Posterior vena cava (tissue), 2 donors: Measurements from ENCODE around the gene U2AF1L4. TPM values are rescaled to one million over a fixed set of nuclear protein-coding genes. Genes with fewer than 3 reads are reported as not detected.

Experiments
- DNase-seq: peaks from one replicate; pipeline ENCODE4 v3.0.0-alpha.2; 2020; ENCODE audit warnings: low spot score
- intact Hi-C, 2 donors: fragments of 100-400 bp; cut with DNase I; formaldehyde crosslinking; loops; one replicate each; pipeline versions ENCODE4 v1.14.1 to v1.14.2; 2022 to 2023
- long read RNA-seq, 2 donors: library from polyadenylated mRNA; unstranded; transcript quantifications; one replicate each; pipeline ENCODE4 v2.0.0, GENCODE V29; 2020 to 2021
- total RNA-seq, 2 donors: library from RNA; stranded (reverse); fragmentation: NEBNext Ultra II Directional; extraction: Animal tissue kit (Norgen Biotek cat#: 25700); gene quantifications; one replicate each; pipeline ENCODE4 v1.2.1, GENCODE V29; 2021
- donor health status: DM: yes; HTN: yes; CAD: no.
- donor health status: DM: yes; HTN: yes; CAD: no.

U2AF1L4 gene, protein sequence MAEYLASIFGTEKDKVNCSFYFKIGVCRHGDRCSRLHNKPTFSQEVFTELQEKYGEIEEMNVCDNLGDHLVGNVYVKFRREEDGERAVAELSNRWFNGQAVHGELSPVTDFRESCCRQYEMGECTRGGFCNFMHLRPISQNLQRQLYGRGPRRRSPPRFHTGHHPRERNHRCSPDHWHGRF
- 10 to 100 TPM; 13.8 to 18.7 TPM for total RNA-seq
- long read RNA-seq, donor 1, partial matches to known transcripts = 5 of 6 reads
- long read RNA-seq, donor 1, other reads (novel, unspliced or antisense) = 1 of 6 reads
- long read RNA-seq, donor 2, partial matches to known transcripts = 1 of 14 reads
- long read RNA-seq, donor 2, other reads (novel, unspliced or antisense) = 13 of 14 reads

DNA sequence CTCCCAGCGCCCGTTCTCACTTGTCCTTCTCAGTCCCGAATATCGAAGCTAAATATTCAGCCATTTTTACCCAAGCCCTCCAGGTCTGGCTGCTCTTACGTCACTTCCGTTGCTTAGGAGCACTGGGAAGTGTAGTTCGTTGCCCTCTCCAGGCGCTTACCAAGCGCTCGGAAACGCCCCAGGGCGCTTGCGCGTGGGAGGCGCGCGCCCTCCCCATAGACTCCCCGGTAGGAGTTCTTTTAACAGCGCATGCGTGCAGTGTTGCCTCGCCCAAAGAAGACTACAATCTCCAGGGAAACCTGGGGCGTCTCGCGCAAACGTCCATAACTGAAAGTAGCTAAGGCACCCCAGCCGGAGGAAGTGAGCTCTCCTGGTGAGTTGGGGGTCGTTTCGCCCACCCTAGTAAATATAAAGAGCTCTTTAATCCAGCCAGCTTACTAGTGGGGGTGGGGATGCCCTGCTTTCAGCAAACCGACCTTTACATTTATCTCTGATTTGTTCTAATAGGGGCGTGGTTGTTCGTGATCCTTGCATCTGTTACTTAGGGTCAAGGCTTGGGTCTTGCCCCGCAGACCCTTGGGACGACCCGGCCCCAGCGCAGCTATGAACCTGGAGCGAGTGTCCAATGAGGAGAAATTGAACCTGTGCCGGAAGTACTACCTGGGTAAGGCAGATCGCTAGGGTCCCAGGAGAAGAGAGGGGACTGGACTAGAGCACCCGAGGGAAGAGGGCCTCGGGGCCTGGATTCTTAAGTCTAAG lies at the start of gene U2AF1L4, which contains the start of gene PSENEN:
U2AF1L4 (minus strand) TSS at position 91 of the 759 bp plus-strand sequence; CDS start at position 64, 27 bp downstream.
PSENEN (plus strand) TSS at position 324 of the 759 bp plus-strand sequence; CDS start at position 604, 280 bp downstream.
- intact Hi-C loops = loop anchor here in 1 of 2 donors (10.0 kb wide), 1 partner anchor 189 kb away; the partner anchor contains the start of gene LRFN3
- DNase-seq = peak; percentile 99

DNA sequence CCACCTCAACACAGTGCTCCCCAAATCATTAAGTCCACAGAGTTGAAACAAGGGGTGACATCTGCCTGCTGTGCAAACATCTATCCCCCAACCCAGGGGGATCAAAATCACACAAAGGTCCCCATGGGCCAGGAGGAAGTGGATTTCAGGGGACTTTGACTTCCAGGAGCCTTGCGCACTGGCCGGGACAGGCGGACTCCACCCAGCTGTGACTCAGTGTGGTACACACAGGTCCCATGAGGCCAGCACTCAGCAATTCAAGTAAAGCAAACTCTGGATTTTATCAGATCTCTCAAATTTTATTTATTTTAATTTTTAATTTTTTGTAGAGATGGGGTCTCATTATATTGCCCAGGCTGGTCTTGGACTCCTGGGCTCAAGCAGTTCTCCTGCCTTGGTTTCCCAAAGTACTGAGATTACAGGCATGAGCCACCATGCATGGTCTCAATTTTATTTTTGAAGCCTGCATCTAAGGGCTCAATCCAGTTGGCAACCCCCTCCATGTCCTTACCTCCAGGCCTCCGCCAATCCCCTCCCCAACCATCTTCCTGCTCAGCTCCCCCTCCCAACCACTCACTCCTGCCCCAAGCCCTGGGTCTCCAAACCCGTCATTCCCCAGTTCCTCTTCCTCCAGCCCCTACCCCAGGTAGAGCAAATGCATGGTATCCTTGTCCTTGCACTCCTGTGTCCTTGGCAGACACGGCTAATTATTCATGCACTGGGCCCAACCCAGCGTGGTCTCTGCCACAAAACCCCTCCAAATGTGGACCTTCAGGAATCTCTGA lies 48.4 kb upstream of the U2AF1L4 start:
- intact Hi-C loops = no loop called here
- DNase-seq = no peak

DNA sequence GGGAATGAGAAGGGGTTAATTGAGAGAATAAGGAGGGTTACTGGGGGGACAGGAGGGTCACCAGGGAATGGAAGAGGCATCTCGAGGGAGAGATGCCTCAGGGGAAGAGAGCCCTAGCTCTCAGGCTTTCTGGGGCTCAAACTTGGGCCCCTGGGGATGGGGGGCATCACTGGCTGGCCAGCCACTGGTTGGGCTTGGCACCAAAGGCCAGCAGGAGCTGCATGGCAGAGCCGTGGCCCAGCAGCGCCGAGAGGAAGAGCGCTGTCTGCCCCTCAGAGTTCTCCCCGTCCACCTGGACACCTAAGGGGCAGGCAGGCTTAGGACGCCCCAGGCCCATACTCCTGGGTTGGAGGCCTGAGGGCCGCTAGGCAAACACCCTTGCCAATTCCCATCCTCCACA lies 47.7 kb upstream of the U2AF1L4 start:
- DNase-seq = no peak
- intact Hi-C loops = no loop called here

DNA sequence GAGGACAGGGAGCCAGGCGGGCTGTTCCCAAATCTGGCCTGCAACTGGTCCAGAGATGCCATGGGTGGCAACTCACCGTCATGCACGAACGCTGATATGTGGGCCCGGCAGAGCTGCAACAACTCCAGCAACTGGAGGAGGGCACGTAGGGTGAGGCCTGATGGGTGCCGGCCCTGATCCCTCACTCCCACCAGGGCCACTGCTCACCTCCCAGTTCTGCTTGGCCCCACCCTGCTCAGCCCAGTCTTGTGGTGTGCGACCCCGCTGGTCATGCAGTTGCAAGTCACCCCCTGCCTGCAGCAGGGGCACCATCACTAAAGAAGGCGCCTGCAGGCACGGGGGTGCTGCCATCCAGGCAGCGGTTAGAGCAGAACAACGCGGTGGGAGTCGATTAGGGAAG lies 47.1 kb upstream of the U2AF1L4 start:
- DNase-seq = no peak
- intact Hi-C loops = no loop called here

DNA sequence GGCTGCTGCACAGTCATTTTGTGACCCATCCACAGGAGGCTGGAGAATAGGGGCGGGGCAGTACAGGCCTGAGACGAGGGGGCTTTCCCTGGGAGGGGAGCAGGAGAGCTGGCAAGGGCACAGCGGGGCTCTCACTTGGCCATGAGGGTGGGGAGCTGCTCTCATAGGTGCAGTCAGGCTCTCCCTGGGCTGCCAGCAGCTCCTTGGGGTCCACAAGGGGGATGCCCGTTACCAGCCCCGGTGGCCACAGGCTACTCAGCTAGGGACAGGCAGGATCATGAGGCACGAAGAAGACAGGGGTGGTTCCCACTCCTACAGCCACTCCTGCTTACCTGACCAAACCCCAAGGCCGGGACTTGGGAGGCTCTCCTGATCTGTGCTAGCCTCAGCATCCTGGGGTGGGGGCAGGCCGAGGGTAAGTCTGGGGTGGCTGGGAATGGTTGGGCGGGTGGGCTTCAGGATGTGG lies 46.6 kb upstream of the U2AF1L4 start:
- no peak for DNase-seq
- intact Hi-C loops = no loop called here

DNA sequence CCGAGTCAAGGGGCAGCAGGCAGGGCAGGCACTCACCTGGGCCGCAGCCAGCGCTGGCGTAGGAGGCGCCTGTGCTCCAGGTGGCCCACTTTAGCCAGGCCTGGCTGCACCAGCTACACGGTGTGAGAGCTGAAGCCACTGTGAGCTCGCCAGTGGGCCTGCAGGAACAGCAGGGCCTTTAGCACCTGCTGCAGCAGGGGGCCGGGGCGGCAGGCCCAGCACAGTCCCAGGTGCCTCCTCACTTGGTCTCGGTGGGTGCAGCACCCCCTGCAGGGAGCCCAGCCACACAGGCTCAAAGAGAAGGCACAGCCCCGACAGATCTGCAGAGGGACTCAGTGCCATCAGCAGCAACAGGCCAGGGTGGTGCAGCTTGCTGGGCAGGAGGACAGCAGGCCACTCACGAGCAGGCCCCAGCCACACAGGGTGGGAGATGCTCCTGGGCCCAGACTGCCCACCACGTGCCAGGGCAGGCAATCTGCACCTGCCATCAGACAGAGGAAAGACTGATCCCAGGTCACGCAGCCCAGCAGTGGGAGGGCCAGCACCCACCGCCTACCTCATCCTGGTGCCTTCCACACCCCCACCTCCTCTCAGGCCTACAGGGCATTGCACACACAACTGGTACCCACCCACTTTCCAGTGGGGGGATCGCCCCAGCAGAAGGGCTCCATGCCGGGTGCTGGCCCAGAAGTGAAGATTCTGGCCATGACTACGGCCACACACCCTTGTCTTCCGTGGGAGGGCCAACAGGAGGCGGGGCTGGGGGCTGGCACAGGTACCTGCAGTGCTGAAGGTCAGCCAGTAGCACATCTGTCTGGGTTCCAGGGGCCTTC lies 46.0 kb upstream of the U2AF1L4 start:
- no peak for DNase-seq
- intact Hi-C loops = no loop called here

DNA sequence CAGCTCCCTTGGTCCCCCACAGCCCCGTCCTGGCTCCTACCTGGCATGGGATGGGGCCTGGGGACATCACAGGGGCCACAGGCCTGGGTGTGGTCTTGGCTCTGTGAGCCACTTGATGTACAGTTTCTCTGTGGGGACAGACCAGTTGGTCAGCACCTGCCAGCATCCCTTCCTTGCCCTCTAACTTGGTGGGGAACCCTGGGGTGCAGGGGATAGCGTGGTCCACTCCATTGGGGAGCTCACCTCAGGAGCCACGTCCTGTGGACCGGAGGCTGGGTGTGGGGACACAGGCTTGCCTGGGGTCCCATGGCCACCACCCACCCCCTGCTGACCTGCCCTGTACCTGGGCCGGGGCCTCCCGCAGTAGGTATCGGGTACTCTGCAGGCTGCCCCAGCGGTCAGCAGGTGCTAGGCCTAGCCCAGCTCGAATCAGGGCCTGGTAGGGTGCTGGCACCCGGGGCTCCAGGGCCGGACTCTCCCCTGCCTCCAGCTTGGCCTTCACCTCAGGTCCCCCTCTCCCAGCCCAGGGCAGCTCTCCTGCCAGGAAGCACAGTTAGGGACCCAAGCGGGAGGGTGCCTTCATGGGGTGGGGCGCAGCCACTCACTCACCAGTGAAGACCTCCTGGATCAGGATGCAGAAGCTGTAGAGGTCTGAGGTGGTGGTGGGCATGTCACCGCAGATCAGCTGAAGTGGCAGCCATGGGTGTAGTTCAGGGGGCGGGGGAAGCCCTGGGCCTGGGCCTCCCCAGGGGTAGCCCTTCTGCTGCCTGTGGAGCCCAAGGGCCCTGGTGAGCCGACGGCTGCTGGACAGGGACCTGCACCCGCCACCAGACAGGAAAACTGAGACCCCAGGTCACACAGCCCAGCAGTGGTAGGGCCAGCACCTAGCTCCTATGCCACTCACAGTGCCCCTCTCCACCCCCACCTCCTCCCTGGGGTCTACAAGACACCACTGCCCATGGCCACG lies 45.0 kb upstream of the U2AF1L4 start:
- no peak for DNase-seq
- intact Hi-C loops = no loop called here

DNA sequence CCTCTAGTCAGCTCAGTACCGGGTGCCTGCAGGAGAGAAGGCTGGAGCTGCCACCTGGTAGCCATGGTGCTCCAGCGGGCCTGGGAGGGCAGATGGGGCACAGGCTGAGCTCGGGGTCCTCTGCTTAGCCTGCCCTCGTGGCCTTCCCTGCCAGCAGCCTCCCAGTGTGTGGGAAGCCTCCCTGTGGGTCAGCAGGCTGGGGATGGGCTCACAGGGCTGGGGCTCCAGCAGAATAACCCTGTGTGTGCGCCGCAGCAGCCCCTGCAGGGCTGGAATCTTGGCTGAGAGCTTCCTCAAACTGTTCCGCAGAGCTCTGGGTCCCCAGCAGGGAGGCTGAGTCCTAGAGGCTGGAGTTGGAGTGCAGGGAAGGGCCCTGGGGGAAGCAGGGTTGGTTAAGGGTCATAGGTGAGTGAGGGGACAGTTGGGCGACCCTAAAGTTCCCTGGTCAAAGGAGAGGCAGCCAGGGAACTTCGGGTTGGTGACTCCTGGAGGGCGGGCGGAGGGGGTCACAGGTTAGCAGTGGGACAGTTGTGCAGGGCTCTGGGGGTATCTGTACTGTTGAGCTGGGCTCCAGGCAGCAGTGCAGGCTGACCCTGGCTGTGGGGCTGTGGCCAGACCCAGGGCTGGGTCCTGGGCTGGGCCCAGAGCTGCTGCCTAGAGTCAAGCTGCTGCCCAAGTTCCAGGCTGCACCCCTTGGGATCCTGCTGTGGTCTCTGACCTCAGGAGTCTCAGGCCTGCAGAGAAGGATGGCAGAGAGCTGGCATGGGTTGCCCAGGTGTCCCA lies 44.2 kb upstream of the U2AF1L4 start:
- no peak for DNase-seq
- intact Hi-C loops = no loop called here

DNA sequence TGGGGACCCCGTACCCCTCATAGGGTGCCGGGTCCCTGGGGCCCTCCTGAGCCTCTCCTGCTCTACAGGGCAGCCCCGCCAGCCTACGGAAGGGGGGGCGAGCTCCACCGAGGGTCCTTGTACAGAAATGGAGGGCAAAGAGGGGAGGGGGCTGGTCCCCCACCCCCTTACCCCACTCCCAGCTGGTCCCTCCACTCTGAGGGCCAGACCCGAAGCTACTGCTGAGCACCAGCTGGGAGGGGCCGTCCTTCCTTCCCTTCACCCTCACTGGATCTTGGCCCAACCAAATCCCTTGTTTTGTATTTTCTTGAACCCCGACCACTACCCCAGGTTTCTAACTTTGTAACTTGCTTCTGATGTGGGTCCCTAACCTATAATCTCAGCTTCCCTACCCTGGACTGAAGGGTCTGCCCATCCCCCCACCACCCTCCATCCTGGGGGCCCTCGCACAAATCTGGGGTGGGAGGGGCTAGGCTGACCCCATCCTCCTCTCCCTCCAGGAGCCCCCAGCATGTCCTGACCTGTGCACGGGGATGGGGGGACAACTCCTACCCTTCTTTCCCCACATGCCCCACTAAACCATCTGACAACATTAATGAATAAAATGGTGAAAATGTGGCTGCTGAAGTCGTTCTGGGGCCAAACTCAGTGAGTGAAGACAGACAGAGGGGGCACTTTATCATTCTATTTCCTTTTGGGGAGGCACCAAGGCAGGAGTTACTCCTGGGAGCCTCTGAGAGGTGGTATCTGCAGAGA lies 43.2 kb upstream of the U2AF1L4 start:
- no peak for DNase-seq
- intact Hi-C loops = no loop called here

DNA sequence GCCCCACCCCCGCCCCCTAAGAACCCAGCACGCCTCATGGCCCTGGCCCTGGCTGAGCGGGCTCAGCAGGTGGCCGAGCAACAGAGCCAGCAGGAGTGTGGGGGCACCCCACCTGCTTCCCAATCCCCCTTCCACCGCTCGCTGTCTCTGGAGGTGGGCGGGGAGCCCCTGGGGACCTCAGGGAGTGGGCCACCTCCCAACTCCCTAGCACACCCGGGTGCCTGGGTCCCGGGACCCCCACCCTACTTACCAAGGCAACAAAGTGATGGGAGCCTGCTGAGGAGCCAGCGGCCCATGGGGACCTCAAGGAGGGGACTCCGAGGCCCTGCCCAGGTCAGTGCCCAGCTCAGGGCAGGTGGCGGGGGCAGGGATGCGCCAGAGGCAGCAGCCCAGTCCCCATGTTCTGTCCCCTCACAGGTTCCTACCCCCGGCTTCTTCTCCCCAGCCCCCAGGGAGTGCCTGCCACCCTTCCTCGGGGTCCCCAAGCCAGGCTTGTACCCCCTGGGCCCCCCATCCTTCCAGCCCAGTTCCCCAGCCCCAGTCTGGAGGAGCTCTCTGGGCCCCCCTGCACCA lies 42.1 kb upstream of the U2AF1L4 start:
- intact Hi-C loops = no loop called here
- DNase-seq = no peak

DNA sequence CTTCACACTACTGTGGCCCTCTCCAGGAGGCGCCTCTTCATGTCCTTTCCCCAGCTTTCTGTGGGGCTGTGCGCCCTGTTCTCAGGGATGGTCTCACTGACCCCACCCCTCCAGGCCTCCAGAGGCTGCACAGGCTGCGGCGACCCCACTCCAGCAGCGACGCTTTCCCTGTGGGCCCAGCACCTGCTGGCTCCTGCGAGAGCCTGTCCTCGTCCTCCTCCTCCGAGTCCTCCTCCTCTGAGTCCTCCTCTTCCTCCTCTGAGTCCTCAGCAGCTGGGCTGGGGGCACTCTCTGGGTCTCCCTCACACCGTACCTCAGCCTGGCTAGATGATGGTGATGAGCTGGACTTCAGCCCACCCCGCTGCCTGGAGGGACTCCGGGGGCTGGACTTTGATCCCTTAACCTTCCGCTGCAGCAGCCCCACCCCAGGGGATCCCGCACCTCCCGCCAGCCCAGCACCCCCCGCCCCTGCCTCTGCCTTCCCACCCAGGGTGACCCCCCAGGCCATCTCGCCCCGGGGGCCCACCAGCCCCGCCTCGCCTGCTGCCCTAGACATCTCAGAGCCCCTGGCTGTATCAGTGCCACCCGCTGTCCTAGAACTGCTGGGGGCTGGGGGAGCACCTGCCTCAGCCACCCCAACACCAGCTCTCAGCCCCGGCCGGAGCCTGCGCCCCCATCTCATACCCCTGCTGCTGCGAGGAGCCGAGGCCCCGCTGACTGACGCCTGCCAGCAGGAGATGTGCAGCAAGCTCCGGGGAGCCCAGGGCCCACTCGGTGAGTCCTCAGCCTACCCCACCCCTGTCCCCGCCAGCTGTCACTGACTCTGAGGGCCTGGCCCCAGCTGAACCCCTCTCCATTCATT lies 41.3 kb upstream of the U2AF1L4 start:
- DNase-seq = no peak
- intact Hi-C loops = no loop called here

DNA sequence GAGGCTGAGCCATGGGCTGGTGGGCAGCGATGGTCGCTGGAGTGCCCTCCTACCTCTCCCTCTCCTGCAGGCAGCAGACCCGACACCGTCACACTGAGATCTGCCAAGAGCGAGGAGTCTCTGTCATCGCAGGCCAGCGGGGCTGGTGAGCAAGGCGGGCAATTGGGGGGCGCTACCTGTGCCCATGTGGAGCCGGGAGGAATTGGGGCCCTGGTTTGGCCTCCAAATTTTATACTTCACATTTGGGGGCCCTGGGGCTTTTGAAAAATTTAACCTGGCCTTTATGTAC lies 40.1 kb upstream of the U2AF1L4 start:
- no peak for DNase-seq
- intact Hi-C loops = no loop called here

DNA sequence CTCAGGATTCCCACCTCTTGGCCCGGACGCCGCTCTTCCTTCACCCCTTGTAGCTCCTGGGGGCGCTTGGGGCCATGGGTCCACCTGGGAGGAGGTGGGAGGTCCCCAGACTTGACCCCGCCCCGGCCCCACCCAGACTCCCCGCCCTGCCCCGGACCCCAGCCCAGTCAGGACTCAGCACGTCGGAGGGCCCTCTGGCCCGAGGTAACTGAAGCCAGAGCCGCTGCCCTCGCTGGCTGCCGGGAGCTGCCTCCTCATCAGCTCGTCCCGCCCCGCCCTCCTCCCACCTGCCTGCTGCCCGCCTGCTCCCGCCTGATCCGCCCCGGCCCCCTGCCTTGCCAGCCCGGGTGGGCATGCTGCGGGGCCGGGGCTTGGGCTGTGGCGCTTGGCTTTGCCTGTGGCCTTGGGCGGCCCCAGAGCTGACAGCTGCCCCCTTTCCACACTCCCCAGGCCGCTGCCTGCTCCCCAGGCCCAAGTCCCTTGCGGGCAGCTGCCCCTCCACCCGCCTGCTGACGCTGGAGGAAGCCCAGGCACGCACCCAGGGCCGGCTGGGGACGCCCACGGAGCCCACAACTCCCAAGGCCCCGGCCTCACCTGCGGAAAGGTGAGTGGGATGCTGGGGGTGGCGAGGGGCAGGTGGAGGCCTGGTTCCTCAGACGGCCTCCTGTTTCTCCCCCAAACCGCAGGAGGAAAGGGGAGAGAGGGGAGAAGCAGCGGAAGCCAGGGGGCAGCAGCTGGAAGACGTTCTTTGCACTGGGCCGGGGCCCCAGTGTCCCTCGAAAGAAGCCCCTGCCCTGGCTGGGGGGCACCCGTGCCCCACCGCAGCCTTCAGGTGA lies 39.5 kb upstream of the U2AF1L4 start:
- intact Hi-C loops = no loop called here
- no peak for DNase-seq
